GM19463 (cell line): Measurements from ENCODE around the gene ZFYVE16.
"Not testable (repeated sequence)": the region's sequence is repeated elsewhere in the genome, so short reads cannot be mapped to it uniquely, and the experiment has no call there.

Experiments
- ATAC-seq: cut with Tn5 transposase; IDR thresholded peaks from one replicate; pipeline ENCODE4 v1.9.1; 2021; ENCODE audit warnings: mild to moderate bottlenecking, moderate library complexity; ENCODE audit not compliant: unreplicated experiment

The ZFYVE16 gene

DNA sequence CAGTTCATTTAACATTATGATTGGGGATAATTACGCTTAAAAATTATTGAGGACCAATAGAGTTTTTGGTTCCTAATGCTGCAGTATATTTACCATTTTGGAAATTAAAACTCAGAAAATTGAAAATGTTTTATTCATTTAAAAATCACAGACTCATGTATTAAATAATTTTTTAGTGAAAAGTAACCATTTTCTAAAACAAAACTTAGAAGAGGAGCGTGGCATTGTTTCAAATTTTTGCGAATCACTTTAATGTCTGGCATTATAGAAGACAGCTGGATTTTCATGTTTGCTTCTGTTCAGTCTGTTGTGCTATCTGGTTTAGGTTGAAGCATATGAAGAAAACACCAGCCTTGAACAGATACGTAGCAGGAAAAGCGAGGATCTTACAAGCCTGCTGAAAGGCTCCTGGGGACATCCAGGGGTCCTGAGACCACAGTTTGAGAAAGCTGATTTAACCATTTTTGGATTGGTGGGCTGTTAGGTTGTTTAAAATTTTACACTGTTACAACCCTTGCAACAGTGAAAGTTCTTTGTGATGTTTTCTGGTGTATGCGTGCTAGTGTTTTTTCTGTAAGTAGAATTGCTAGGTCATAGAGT lies 1.6 kb downstream of the ZFYVE16 start:
- ATAC-seq: no peak

DNA sequence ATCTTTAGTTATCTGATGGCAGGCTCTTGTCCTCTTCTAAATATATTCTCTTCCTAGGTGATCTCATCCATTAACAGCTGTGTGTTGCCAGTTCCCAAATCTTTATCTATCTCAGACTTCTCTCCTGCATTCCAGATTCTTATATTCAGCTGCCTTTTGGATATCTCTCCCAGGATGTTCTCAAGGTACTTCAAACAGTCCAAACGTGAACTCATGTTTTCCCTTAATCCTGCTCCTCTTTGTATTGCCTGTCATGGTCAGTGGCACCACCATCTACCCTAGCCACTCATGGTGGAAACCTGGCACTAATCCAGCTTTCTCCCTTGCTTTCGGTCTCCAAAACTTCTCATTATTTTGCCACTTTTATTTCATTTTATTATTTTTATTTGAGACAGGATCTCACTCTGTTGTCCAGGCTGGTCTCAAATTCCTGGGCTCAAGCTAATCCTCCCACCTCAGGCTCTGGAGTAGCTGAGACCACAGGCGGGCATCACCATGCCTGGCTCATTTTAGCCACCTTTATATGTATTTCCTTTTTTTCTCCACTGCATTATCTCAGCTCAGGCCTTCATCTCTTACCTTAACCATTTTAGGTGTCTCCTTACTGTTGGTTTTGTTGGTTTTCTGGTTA lies 3.8 kb downstream of the ZFYVE16 start:
- no peak for ATAC-seq

DNA sequence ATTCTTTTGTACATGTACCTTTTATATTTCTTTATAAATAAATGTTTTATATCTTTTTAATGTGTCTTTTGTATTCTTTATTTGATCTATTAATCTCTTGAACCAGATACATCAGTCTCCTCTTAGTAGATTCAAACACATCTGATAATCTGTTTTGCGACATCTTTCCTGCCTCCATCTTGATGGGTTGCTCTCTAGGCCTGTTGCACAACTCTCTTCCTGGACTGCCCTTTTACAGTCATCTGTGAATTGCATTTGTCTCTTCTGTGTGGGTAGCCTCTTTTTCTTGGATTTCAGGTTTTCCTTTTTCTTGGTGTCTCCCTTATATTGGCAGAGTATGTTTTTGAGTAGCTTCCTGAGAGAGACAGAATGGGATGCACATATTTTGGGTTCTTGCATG lies 6.2 kb downstream of the ZFYVE16 start:
- no peak for ATAC-seq

DNA sequence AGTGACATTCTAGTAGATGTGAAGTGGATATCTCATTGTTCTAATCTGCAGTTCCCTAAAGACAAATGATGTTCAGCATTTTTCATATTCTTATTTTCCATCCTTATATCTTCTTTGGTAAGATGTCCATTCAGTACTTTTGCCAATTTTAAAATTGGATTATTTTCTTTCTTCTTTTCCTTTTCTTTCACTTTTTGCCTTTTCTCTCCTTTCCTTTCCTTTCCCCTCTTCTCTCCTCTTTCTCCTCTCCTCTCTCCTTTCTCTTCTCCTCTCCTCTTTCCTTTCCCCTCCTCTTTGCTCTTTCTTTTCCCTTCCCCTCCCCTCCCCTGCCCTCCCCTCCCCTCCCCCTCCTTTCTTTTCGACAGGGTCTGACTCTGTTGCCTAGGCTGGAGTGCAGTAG lies 10.1 kb downstream of the ZFYVE16 start:
- no peak for ATAC-seq

DNA sequence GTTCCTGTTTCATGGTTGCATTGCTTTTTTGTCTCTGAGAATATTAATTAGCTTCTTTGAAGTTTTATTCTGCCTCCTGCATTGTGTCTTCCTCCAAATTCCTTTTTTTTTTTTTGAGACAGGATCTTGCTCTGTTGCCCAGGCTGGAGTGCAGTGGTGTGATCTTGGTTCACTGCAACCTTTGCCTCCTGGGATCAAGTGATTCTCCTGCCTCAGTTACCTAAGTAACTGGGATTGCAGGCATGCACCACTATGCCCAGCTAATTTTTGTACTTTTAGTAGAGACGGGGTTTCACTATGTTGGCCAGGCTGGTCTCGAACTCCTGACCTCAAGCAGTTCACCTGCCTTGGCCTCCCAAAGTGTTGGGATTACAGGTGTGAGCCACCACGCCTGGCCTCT lies 16.5 kb downstream of the ZFYVE16 start:
- ATAC-seq: not testable (repeated sequence)

DNA sequence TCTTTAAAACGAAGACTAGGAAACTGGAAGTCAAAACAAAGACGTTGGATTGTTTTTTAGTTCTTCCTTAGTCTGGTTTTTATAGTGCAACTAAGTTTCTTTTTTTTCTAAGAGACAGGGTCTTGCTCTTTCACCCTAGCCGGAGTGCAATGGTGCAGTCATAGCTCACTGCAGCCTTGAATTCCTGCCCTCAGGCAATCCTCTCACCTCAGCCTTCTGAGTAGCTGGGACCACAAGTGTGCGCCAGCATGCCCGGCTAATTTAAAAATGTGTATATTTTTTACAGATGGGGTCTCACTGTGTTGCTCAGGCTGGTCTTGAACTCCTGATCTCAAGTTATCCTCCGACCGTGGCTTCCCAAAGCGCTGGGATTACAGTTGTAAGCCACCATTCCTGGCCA lies 27.6 kb downstream of the ZFYVE16 start:
- no peak for ATAC-seq

DNA sequence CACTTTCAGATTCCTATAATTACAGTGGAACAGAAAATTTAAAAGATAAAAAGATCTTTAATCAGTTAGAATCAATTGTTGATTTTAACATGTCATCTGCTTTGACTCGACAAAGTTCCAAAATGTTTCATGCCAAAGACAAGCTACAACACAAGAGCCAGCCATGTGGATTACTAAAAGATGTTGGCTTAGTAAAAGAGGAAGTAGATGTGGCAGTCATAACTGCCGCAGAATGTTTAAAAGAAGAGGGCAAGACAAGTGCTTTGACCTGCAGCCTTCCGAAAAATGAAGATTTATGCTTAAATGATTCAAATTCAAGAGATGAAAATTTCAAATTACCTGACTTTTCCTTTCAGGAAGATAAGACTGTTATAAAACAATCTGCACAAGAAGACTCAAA lies 29.5 kb downstream of the ZFYVE16 start:
- ATAC-seq: no peak

DNA sequence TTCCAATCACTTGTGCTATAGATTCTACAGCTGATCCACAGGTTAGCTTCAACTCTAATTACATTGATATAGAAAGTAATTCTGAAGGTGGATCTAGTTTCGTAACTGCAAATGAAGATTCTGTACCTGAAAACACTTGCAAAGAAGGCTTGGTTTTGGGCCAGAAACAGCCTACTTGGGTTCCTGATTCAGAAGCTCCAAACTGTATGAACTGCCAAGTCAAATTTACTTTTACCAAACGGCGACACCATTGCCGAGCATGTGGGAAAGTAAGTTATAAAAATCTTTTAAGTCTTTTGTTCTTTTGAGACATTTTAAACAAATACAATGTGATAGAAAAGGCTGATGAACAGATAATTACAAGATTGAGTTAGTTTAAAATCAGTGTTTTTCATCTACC lies 30.9 kb downstream of the ZFYVE16 start:
- ATAC-seq: no peak

DNA sequence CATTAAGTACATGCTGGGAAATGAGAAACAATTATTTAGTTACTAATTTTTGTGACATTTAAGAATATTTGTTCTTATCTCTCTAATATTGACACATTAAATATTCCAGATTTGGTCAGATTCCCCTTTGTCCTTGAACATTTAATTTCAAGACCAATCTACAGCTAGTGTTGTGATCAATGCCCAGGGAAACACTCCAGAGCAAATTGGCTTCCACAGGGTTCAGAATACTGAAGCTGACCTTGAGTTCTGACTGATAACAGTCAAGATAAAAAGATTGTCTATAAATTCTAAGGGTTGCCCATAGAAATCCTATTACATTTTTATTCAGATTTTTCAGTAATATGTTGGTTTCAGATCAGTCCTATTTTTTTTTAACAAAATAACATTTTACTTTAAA lies 31.3 kb downstream of the ZFYVE16 start:
- ATAC-seq: no peak

DNA sequence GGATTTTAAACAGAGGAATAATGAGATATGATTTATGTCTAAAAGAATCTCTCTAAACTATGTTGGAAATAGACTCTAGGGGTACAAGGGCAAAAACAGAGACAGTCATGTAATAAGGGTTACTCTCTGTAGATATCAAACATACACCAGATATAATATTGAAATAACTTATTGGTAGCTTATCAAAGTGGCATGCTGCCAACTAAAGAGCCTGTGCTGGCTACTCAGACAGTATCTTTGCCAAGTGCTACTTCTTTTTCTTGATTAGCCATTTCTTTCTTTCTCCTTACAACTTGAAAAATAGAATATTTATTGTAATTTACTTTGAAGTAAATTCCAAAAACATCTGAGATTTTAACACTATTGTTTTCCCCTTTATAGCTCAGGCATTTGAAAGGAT lies 34.9 kb downstream of the ZFYVE16 start:
- no peak for ATAC-seq

DNA sequence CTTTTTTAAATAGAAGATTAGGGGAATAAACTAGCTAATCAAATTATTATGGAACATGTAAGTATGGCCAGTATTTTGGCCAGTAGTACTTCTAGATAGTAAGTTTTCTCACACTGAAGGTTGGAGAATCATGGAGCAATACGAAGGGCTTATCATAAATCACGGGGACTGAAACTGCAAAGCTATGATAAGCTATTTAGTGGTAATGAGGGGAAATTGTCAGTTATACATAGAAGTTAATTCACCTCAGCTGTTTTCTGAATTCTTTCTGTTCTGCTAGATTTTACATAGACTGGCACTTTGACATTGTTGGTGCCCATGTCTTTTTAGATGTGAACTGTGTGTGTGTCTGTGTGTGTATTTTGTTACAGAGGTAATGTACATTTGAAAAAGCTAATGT lies 45.5 kb downstream of the ZFYVE16 start:
- no peak for ATAC-seq

DNA sequence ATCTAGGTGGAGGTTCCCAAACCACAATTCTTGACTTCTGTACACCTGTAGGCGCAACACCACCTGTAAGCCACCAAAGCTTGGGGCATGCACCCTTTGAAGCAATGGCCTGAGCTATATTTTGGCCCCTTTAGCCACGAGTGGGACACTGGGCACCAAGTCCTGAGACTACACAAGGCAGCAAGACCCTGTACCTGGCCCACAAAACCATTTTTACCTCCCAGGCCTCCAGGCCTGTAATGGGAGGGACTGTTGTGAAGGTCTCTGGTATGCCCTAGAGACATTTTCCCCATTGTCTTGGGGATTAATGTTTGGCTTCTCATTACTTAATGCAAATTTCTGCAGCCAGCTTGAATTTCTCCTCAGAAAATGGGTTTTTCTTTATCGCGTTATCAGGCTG lies 55.4 kb downstream of the ZFYVE16 start:
- no peak for ATAC-seq

DNA sequence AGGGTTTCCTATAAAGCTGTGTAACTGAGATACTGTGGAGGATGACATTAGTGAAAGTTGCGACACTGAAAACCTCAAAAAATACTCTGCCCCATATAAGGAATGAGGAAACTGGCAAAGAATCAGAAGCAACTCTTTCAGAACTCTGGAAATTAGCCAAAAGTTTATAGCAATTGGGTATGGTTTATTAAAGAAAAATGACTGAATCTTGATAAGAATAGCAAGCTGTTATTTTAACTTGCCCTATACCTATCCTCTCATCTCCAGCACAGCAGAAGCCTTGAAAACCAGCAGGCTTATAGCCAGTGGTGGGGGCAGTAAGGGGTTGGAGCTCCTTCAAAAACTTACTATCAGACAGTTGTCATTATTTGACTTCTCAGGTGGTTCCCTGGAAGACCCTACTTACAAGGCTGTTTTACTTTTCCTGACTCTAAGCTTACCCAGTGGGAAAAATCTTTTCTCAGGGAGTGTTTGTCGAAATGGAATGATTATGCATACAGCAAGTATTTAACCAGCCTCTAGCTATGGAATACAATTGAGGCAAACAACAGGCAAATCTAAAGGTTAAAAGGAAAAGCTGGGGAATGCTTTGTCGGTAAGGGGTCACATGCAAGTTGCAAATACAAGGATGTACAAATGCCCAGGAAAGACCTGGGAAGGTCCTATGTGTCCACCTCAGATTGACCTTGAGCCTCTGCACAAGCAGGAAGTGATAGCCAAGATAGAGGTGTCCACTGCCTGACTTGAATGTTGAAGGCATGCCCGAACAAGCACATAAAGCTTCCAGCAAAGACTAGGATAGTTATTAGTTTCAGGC lies 59.0 kb downstream of the ZFYVE16 start:
- no peak for ATAC-seq

DNA sequence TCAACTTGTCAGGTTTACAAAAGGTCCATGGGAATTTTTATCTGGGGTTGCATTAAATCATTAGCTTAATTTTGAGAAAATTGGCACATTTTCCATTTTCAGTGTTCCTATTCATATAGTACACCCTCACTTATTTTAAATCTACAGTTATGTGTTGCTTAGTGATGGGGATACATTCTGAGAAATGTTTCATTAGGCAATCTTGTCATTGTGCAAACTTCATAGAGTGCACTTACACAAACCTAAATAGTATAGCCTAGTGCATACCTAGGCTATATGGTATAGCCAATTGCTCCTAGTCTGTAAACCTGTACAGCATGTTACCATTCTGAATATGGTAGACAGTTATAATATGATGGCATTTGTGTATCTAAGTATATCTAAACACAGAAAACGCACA lies 60.3 kb downstream of the ZFYVE16 start:
- ATAC-seq: no peak

DNA sequence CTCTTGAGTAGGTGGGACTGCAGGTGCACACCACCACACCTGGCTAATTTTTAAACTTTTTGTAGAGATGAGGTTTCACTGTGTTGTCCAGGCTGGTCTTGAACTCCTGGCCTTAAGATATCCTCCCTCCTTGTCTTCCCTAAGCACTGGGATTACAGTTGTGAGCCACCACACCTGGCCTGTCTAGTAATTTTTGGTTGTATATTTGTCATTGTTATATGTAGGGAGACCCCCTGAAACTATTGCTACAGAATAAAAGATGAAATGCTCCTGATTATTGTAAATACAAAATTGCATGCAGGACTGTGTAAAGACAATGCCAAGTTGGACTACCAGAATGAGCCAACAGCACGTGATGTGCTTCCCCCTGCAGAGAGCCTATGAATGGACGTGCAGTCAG lies 62.8 kb downstream of the ZFYVE16 start:
- not testable (repeated sequence) for ATAC-seq

DNA sequence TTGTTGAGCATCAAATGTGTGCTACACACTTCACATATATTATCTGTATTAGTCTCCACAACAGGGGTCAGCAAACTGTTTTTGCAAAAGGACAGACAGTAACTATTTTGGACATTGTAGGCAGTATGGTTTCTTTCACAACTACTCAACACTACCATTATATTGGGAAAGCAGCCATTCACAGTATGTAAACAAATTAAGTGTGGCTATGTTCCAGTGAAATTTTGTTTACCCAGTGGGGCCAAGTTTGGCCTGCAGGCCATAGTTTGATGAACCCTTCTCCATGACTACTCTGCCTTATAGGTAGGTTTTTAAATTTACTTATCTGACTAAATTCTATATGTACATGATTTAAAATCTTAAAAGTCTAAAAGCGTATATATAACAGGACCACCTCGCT lies 67.1 kb downstream of the ZFYVE16 start:
- no peak for ATAC-seq

DNA sequence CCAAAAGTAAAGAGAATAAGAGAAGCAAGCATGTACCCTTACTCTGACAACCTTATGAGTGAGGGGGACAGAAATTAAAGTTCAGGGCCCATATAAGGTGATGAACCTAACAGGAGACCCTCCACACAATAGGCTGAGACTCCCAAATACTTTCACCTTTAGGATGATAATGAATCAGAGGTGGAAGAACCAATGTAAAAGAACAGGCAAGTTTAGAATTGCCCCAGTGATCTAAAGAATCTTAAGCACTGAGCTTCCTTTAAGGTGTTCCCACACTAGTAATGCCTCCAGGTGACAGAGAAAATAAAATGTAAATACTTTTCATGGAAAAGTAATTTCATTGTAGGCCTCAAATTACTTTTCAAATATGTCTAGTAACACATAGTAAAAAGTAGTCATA lies 71.8 kb downstream of the ZFYVE16 start:
- ATAC-seq: no peak

DNA sequence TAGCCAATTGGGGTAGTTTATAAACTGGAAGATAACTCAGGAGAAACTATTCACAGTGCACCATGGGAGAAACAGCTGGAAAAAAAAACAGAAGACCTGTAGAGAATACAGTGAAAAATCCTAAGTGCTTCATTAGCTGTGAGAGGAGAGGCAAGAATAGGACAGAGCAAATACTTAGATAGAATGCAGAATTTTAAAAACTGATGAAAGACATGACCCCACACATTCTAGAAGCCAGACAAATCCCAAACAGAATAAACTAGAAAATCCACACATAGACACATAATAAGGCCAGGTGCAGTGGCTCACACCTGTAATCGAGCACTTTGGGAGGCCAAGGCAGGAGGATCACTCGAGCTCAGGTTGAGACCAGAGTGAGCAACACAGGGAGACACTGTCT lies 72.5 kb downstream of the ZFYVE16 start:
- ATAC-seq: no peak

DNA sequence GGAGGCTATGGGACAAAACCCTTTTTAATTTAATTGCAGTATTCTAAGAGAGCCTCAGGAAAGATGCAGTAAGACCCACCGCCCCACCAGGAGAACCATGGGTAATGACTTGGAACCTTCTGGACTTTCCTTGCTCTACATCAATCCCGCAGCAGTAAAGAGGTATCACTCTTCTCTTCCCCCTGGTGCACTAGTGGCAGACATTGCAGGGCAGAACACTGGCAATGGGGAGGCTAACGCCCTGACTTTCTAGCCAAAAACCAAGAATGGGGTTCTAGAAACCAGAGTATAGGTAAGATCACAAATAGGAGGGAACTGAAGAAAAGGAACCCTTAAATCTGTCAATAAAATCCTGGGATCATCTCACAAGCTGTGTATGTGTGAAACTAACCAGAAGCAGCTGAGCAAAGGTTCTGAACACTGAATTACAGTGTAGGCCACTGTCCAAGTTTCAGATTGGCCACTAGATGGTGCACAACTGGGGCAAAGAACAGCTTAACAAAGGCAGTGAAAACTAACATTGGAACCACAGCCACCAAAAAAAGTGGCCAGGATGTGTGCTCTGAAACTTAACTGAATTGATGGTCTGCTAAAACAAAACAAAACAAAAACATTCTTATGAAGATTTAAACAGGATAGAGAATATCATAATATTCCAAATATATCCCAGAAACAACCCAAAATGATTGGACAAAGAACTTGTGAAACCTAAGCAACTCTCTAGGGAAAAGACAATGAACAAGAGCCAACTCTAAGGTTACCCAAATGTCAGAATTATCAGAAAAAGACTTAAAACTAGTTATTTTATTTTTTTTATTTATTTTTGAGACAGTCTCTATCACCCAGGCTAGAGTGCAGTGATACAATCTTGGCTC lies 73.4 kb downstream of the ZFYVE16 start:
- peak; percentile 50 for ATAC-seq

DNA sequence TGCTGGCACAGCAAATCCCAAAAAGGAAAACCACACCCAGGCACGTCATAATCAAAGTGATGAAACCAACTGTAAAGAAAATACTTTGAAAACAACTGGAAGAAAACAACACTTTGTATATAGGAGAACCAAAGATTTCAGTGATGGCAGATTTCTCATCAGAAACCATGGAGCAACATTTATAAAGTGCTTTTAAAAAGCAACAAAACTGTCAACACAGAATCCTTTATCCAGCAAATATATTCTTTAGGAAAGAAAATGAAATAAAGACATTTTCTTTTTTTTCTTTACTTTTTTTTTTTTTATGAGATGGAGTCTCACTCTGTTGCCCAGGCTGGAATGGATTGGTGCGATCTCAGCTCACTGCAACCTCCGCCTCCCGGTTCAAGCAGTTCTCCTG lies 74.7 kb downstream of the ZFYVE16 start:
- no peak for ATAC-seq

DNA sequence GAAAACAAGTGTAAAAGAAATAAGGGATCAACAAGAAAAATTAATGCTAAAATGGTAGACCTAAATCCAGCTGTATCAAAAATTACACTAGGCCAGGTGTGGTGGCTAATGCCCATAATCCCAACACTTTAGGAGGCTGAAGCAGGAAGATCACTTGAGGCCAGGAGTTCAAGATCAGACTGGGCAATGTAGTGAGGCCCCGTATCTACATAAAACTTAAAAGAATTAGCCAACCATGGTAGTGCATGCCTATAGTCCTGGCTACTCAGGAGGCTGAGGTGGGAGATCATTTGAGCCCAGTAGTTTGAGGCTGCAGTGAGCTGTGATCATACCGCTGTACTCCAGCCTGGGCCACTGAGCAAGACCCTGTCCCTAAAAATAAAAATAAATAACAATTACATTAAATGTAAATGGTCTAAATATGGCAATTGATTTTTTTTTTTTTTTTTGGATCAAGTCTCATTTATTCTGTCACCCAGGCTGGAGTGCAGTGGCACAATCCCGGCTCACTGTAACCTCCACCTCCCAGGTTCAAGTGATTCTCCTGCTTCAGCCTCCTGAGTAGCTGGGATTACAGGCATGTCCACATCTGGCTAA lies 75.9 kb downstream of the ZFYVE16 start:
- ATAC-seq: no peak
